HPDE6-E6E7 (cell line): ENCODE measurements around the gene SGPP2.
"Not testable (repeated sequence)": the region's sequence is repeated elsewhere in the genome, so short reads cannot be mapped to it uniquely, and the experiment has no call there.

Experiments used
- DNase-seq: peaks from one replicate; pipeline ENCODE4 v3.0.0; 2011; ENCODE audit warnings: missing footprints; ENCODE audit errors: extremely low spot score

SGPP2 gene

DNA sequence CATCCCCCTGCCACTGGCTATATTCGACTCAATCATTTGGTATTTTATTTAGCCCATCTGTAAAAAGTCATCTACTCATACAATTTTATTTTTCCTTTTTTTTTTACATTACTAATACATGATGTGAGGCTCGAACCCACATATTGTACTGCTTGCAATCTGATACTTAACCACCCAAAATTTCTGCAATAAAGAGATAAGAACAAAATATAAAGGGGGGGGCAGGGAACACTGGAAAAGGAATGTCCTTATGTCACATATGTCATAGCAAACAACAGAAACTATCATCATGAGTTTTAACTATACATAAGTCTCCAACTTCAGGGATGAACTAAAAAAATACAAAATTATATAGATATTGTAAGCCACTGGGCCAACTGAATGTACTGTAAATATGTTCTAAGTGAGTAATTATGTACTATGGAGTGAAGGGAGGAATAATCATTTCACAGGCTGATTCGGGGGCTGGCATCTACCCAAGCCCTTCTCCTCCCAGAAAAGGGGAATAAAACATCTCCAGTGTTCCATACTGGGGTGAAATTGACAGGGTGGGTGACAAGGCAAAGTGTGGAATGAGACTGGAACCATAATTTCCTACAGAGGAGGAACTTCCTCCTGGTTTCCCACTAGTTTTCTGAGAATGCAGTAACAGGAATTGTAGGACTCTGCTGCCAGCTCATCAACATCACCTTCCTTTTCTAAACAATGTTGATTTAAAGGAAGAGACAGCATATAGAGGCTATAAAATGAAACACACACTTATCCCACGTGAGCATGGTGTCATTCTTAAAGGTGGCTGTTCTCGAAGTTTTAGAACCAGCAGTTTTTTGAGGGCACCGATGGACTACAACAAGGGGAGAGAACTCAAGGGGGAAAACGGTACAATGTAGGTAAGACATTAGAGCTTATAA, 152.1 kb downstream of the SGPP2 start:
- DNase-seq, result no peak

DNA sequence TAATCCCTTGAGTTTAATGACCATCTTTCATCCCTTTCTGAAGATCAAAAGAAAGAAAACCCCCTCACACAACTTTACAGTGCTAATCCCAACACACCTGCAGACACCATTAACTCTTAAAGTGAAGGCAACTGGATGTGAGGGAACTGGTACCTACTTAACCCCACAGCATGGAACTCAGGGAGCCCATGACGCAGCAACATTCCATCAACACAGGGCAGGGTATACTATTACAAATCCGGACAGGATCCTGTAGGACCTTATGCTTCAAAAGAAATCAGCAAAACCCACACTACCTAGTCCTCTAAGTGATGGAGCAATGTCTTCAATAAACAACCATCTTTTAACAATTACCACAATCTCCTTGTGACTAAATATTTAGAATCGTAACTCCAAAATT, 153.0 kb downstream of the SGPP2 start:
- DNase-seq, result no peak

DNA sequence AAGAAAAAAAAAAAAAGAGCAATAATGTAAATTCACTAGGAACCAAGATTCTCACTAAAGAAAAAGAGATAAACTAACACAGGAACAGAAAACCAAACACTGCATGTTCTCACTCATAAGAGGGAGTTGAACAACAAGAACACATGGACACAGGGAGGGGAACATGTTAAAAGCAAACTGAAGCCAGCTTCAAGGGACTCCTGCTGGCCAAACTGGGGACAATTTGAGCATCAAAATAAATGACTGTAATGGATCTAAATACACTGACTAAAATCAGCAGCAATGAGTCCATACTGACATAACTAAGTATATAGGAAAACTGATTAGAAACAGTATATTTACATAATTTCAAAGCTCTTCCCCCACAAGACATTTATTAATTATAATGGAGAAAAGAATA, 158.6 kb downstream of the SGPP2 start:
- no peak for DNase-seq

DNA sequence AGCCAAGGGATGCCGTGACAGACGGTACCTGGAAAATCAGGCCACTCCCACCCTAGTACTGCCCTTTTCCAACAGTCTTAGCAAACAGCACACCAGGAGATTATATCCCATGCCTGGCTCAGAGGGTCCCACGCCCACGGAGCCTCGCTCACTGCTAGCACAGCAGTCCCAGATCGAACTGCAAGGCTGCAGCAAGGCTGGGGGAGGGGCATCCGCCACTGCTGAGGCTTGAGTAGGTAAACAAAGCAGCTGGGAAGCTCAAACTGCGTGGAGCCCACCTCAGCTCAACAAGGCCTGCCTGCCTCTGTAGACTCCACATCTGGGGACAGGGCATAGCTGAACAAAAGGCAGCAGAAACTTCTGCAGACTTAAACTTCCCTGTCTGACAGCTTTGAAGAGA, 160.2 kb downstream of the SGPP2 start:
- DNase-seq, result not testable (repeated sequence)

DNA sequence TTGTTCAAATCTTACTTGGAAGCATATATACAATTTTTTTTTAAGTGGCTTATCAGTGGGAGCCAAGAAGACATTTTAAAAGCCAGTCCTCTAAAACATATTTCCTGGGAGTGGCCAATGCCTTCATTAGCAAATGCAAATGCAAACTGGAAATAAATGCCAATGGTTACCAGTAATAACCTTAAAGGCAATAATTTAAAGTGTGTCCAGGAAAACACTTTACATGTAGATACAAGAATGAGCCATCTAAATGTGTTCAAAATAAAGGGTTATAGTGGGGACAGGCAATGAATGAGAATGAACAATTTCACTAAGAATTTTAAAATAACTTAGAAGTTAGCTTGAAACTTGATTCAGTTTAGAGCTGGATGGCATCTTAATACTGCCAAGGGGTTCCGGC, 167.3 kb downstream of the SGPP2 start:
- DNase-seq, result no peak

DNA sequence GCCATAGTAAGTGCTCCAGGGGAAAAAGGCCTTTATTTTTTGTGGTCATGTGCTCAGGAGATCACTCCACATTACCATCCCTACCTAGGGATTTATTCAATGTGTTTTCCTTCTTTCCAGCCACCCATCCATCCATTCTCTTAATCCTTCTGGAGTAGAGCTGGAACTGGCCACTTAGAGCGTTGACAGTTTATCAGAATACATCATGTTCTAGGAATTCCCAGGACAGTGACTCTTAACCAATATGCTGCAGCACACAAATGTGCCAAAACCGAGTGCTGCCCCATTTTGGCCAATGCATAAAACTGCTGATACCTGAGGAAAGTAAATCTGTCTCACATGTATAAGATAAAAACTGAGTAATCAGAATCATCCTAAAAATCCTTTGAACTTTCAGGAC, 167.8 kb downstream of the SGPP2 start:
- no peak for DNase-seq

DNA sequence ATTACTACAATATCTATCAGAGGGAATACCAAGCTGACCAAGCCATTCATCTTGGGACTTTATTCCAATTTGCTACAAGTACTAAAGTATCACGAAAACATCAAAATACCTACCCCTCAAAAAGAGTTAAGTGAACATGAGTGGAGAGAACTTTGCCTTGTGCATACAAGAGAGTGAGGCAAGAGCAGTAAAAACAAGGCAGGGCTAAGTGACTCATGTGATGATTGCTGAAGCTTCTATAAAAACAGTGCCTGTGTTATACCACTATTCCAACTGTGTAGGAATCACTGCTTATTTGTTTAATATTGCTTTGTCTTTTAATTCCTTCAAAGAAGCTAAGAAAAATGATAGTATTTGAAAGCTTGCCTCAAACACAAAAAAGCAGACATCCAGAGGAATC, 170.3 kb downstream of the SGPP2 start:
- DNase-seq, result peak; percentile 9

DNA sequence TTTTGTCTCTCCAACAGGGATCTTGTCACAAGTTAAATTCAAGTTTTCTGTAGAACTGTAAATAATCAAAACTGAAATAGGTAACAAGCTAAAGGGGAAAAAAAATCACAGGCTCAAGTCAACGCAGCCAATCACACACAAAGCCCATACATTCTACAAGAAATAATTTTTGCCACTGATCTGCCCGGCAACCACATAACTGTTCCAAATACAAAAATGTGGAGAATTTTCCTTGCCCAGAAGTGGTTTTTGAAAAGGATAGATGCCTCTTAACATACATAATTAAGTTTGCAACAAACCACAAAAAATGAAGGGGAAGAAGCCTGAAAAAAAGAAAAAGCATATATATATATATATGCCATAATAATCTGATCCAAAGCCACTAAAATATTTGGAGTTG, 171.2 kb downstream of the SGPP2 start:
- DNase-seq, result no peak

DNA sequence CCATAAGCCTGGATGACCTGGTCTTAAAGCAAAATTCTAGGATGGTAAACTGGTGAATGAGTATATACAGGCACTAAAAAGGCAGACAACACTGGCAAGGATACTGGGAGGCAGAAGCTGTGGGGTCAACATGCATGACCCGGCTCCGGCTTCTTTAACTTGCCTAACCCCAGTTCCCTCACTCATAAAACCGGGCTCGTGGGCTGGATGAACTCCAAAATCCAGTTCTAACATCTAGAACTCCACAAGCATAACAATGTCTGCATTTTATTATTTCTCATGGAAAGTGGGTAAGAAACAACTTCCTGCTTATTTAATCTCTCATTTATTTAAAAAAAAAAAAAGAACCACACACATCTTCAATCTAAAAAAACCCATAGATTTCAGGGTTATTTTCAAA, 174.3 kb downstream of the SGPP2 start:
- DNase-seq, result no peak

DNA sequence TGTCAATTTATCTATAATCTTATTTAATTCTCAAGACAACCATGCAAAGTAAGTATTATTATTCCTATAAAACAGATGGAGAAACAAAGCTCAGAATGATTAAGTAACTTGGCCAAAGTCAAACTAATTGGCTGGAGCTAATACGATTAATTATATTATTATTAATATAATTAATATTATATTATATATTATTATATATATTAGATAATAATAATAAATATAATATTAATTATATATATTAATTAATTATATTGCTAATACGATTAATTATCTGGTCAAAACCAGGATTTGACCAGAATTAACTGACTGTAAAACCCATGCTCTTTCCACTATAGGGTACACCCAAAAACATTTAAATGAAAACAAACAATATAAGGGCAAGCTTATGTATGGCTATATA, 179.2 kb downstream of the SGPP2 start:
- no peak for DNase-seq

DNA sequence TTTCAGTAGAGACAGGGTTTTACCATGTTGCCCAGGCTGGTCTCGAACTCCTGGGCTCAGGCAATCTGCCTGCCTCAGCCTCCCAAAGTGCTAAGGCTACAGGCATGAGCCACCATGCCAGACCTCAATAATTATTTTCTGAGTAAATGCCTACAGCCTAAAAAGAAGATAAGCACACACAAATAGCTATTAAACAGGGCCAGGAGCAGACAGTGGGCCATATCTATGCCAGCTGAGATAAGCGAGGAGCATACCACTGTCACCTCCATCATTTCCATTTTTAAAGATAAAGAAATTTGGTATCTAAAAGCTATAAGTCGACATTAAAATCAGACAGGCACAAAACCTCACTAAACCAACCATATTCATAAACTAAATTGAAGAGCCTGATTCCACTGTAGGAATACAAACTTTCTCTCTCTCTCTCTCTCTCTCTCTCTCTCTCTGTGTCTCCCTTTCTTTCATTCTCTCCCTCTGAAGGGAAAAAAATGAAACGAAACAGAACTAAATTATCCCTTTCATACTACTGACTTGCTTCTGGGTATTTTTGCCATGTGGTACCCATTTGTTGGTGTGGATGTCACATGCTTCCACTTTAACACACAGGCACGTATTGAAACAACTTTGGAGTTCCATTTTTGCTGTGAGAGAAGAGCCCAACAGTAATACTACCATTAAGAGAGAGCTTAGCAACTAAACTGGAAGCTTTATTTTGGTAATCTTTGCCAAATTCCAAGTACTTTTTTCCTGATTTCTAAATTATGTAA, 180.6 kb downstream of the SGPP2 start:
- DNase-seq, result no peak

DNA sequence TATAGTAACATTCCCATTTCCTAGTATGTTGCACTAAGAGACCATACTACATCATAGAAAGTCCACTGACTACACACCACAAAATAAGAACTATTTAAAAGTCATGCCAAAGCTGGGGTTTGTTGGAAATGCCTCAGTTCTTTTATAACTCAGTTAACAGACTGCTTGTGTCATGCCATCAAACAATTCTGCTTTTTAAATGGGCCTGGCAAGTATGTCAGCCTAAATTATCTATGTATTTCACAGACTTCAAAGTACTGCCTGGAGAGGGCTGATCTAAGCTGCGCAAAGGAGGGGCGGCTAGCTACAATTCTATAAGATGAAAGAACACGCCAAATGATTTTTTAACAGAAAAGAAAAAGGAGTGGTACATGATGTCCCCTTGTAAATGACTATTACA, 182.0 kb downstream of the SGPP2 start:
- no peak for DNase-seq

DNA sequence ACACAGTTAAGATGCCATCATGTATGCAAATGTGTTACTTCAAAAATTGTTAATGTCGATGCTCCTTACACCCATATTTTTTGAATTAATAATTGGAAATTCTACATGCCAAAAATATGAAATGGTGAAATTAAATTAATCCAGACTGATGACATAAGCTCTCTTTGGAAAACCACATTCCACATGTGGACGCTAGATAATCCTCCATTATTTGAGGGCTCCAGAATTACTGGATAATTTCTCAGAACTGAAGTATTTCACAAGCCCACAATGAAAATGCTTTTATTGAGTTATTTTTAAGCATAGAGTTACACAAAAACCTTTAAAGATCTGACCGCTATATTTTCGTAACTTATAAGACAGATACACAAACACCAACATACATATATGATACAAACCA, 183.7 kb downstream of the SGPP2 start:
- no peak for DNase-seq

DNA sequence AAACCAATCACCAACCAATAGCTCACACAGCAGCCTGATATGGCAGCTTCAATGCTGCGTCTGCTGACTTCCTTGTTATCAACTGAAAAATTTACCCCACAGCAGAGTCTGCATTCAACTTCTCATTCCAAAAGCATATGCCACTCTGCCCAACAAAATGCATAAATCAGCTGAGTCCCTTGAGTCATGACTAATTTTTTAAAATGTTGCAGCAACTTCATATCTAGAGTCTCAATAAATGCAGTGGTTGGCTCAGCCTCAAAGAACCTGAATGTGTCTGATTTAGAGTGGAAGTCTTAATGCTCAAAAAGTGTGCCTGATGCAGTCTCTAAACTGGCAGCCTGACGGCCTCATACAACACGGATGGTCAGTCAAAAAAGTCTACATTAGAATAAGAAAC, 185.0 kb downstream of the SGPP2 start:
- DNase-seq, result no peak
